ENCODE data around the gene LANCL3. TPM values are rescaled to one million over a fixed set of nuclear protein-coding genes. Genes with fewer than 3 reads are reported as not detected.

The LANCL3 gene
- total RNA-seq, 2 experiments from 2014 or later, result 0.05 to 0.11 TPM

DNA sequence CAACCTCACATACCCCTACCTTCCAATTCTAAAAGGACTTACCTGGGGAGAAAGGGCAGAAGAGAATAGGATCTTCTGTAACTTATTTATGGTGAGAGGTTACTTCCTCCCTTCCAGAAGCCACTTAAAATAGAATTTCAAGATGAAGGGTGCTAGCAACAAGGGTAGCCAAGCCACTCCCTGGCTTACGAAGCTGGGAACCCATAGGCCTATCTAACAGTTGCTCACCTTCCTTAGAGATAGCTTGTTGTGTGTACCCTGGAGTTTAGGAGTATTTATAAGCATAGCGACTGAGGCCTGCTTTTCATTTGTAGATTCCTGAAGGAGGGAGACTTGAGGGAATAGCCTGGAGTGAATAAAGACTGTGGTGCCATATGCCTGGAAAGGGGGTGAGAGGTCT, 143.0 kb downstream of the LANCL3 start:
- Mint-ChIP-seq H3K27ac (no peak overlapping the region), H3K4me3 (no peak overlapping the region), H3K9me3 (peaks cover 6% of the 10 kb centered on the region), H3K4me1 (ENCODE audit: low read depth) (no peaks in the 10 kb centered on the region), H3K27me3 (no peaks in the 10 kb centered on the region), H3K36me3 (ENCODE audit: low read depth) (no peaks in the 10 kb centered on the region)
- H3K27ac ChIP-seq (ENCODE audit: low read depth in 1 of 2, low read length in 2 of 2), result no peak overlapping the region
- H3K27me3 ChIP-seq (ENCODE audit: control insufficient read depth in 1 of 2, insufficient read depth in 2 of 2, low read length in 2 of 2), result no peaks in the 10 kb centered on the region
- intact Hi-C loops (cut with DNase I, micrococcal nuclease), result no loop called here
- H3K36me3 ChIP-seq (ENCODE audit: insufficient read depth, low read length), result no peaks in the 10 kb centered on the region
- POLR2A ChIA-PET, result no interaction called here
- TF ChIP-seq, protein P1, sequence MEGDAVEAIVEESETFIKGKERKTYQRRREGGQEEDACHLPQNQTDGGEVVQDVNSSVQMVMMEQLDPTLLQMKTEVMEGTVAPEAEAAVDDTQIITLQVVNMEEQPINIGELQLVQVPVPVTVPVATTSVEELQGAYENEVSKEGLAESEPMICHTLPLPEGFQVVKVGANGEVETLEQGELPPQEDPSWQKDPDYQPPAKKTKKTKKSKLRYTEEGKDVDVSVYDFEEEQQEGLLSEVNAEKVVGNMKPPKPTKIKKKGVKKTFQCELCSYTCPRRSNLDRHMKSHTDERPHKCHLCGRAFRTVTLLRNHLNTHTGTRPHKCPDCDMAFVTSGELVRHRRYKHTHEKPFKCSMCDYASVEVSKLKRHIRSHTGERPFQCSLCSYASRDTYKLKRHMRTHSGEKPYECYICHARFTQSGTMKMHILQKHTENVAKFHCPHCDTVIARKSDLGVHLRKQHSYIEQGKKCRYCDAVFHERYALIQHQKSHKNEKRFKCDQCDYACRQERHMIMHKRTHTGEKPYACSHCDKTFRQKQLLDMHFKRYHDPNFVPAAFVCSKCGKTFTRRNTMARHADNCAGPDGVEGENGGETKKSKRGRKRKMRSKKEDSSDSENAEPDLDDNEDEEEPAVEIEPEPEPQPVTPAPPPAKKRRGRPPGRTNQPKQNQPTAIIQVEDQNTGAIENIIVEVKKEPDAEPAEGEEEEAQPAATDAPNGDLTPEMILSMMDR (IDR thresholded peaks at IDR 0.05), result no peak
- no peak overlapping the region for H3K4me3 ChIP-seq (ENCODE audit: low read length)
- H3K4me1 ChIP-seq (ENCODE audit: insufficient read depth, low read length), result no peaks in the 10 kb centered on the region
- no peak for DNase-seq
- no peaks in the 10 kb centered on the region for H3K9me3 ChIP-seq (ENCODE audit: control insufficient read depth in 1 of 2, insufficient read depth in 1 of 2, low read length in 2 of 2)
- no peak for ATAC-seq (ENCODE audit: poor library complexity)
- CTCF ChIA-PET, result no interaction called here

DNA sequence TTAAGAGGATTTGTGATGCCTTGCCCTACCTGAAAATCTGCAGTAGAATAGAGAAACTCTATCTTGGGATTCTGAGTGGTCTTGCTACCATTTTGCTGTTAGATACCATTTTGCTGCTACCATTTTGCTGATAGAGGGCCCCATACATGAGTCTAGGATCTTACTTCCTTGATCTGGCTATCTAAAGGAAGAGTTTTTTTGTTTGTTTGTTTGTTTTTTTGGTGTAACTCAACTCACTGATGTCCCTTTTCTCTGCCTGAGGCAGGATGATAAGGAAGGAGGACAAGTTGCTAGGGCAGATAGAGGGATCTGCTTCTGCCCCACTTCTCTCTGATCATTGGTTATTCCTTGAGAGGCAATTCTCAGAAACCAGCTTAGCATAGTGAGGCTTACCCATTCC, 145.1 kb downstream of the LANCL3 start:
- peaks cover 6% of the 10 kb centered on the region for H3K9me3 Mint-ChIP-seq

DNA sequence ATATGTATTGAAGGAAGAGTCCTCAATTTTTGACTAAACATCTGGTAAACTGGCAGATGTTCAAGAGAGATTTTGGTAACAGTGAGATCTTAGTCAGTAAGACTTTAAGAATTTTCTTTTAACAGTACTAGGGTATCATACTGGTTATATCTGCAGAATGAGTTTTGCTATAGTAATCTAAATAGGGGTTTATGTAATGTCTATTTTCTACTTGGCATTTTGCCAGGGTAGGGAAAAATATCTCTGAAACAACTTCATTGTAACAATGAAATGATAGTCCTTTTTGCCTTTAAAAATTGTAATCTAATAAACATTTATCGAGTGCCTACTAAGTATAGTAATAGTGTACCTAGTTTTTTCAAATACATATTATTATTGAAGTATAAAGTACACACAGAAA, 146.2 kb downstream of the LANCL3 start:
- TF ChIP-seq, protein P1 (IDR thresholded peaks at IDR 0.05), result no peak
- H3K9me3 Mint-ChIP-seq, result peaks cover 6% of the 10 kb centered on the region
- H3K4me3 Mint-ChIP-seq, result no peak overlapping the region
- no peaks in the 10 kb centered on the region for H3K36me3 Mint-ChIP-seq (ENCODE audit: low read depth)
- Histone ChIP-seq H3K36me3 (ENCODE audit: insufficient read depth, low read length) (no peaks in the 10 kb centered on the region), H3K4me3 (ENCODE audit: low read length) (no peak overlapping the region), H3K27me3 (ENCODE audit: control insufficient read depth in 1 of 2, insufficient read depth in 2 of 2, low read length in 2 of 2) (no peaks in the 10 kb centered on the region), H3K27ac (ENCODE audit: low read depth in 1 of 2, low read length in 2 of 2) (no peak overlapping the region), H3K4me1 (ENCODE audit: insufficient read depth, low read length) (no peaks in the 10 kb centered on the region), H3K9me3 (ENCODE audit: control insufficient read depth in 1 of 2, insufficient read depth in 1 of 2, low read length in 2 of 2) (no peaks in the 10 kb centered on the region)
- no peaks in the 10 kb centered on the region for H3K27me3 Mint-ChIP-seq
- DNase-seq (no peak), ATAC-seq (ENCODE audit: poor library complexity) (no peak)
- POLR2A ChIA-PET, result no interaction called here
- intact Hi-C loops (cut with DNase I, micrococcal nuclease), result no loop called here
- H3K4me1 Mint-ChIP-seq (ENCODE audit: low read depth), result no peaks in the 10 kb centered on the region
- CTCF ChIA-PET, result no interaction called here
- no peak overlapping the region for H3K27ac Mint-ChIP-seq

More for the DNA sequence above, 145.1 kb downstream of the LANCL3 start:
- H3K9me3 ChIP-seq (ENCODE audit: control insufficient read depth in 1 of 2, insufficient read depth in 1 of 2, low read length in 2 of 2), result no peaks in the 10 kb centered on the region
- Mint-ChIP-seq H3K36me3 (ENCODE audit: low read depth) (no peaks in the 10 kb centered on the region), H3K4me1 (ENCODE audit: low read depth) (no peaks in the 10 kb centered on the region), H3K4me3 (no peak overlapping the region), H3K27me3 (no peaks in the 10 kb centered on the region), H3K27ac (no peak overlapping the region)
- no peak for DNase-seq
- CTCF ChIA-PET, result no interaction called here
- no peaks in the 10 kb centered on the region for H3K4me1 ChIP-seq (ENCODE audit: insufficient read depth, low read length)
- ATAC-seq (ENCODE audit: poor library complexity), result no peak
- POLR2A ChIA-PET, result no interaction called here
- H3K36me3 ChIP-seq (ENCODE audit: insufficient read depth, low read length), result no peaks in the 10 kb centered on the region
- H3K4me3 ChIP-seq (ENCODE audit: low read length), result no peak overlapping the region
- intact Hi-C loops (cut with DNase I, micrococcal nuclease), result no loop called here
- H3K27me3 ChIP-seq (ENCODE audit: control insufficient read depth in 1 of 2, insufficient read depth in 2 of 2, low read length in 2 of 2), result no peaks in the 10 kb centered on the region
- H3K27ac ChIP-seq (ENCODE audit: low read depth in 1 of 2, low read length in 2 of 2), result no peak overlapping the region
- TF ChIP-seq, protein P1 (IDR thresholded peaks at IDR 0.05), result no peak

Data from CD4-positive, alpha-beta T cell (primary cell).